Measurements from ENCODE around the gene MTM1. TPM values are rescaled to one million over a fixed set of nuclear protein-coding genes. Genes with fewer than 3 reads are reported as not detected.
A peak's percentile ranks its signal among the peaks of the same experiment; 100 is the strongest.

Gene MTM1
- total and polyA plus RNA-seq, 9 donors: 4.0 to 5.9 (median 4.8) TPM

GRCh38 chrX:150573106-150573505 is 4.7 kb downstream of the MTM1 start:
- H3K9me3 ChIP-seq (replicated peaks; ENCODE audit: control insufficient read depth, low read depth, low read length): peaks cover 2% of the 10 kb centered on the region
- H3K4me1 ChIP-seq (ENCODE audit: control insufficient read depth, insufficient read depth, low read length): no peaks in the 10 kb centered on the region
- no peak for DNase-seq
- no peak overlapping the region for H3K4me3 ChIP-seq (ENCODE audit: low read length)
- no peak overlapping the region for H3K27ac ChIP-seq (ENCODE audit: low read length)
- H3K27me3 ChIP-seq (ENCODE audit: control insufficient read depth, insufficient read depth, low read length): peaks cover 9% of the 10 kb centered on the region
- 71% methylated on average over 1 of the region's 1 CpG for WGBS (ENCODE audit: insufficient coverage)
- H3K36me3 ChIP-seq (ENCODE audit: control insufficient read depth, insufficient read depth, low read length): no peaks in the 10 kb centered on the region

GRCh38 chrX:150573702-150574101 is 5.3 kb downstream of the MTM1 start:
- H3K36me3 ChIP-seq (ENCODE audit: control insufficient read depth, insufficient read depth, low read length): no peaks in the 10 kb centered on the region
- 63% methylated on average over 1 of the region's 4 CpGs for WGBS (ENCODE audit: insufficient coverage)
- no peaks in the 10 kb centered on the region for H3K4me1 ChIP-seq (ENCODE audit: control insufficient read depth, insufficient read depth, low read length)
- peaks cover 9% of the 10 kb centered on the region for H3K27me3 ChIP-seq (ENCODE audit: control insufficient read depth, insufficient read depth, low read length)
- peaks cover 3% of the 10 kb centered on the region for H3K9me3 ChIP-seq (replicated peaks; ENCODE audit: control insufficient read depth, low read depth, low read length)
- no peak for DNase-seq
- H3K27ac ChIP-seq (ENCODE audit: low read length): no peak overlapping the region
- H3K4me3 ChIP-seq (ENCODE audit: low read length): no peak overlapping the region

GRCh38 chrX:150574559-150575418 is 6.4 kb downstream of the MTM1 start:
- Histone ChIP-seq H3K27me3 (ENCODE audit: control insufficient read depth, insufficient read depth, low read length) (peaks cover 9% of the 10 kb centered on the region), H3K9me3 (replicated peaks; ENCODE audit: control insufficient read depth, low read depth, low read length) (peaks cover 3% of the 10 kb centered on the region), H3K27ac (ENCODE audit: low read length) (no peak overlapping the region), H3K36me3 (ENCODE audit: control insufficient read depth, insufficient read depth, low read length) (no peaks in the 10 kb centered on the region), H3K4me3 (ENCODE audit: low read length) (no peak overlapping the region), H3K4me1 (ENCODE audit: control insufficient read depth, insufficient read depth, low read length) (no peaks in the 10 kb centered on the region)
- DNase-seq: no peak
- WGBS (ENCODE audit: insufficient coverage): 52% methylated on average over 8 of the region's 13 CpGs

- Histone ChIP-seq H3K4me1 (ENCODE audit: control insufficient read depth, insufficient read depth, low read length) (no peaks in the 10 kb centered on the region), H3K27ac (ENCODE audit: low read length) (no peak overlapping the region), H3K27me3 (ENCODE audit: control insufficient read depth, insufficient read depth, low read length) (peaks cover 9% of the 10 kb centered on the region), H3K36me3 (ENCODE audit: control insufficient read depth, insufficient read depth, low read length) (no peaks in the 10 kb centered on the region), H3K9me3 (replicated peaks; ENCODE audit: control insufficient read depth, low read depth, low read length) (peaks cover 3% of the 10 kb centered on the region), H3K4me3 (ENCODE audit: low read length) (no peak overlapping the region)
- 70% methylated on average over 4 of the region's 5 CpGs for WGBS (ENCODE audit: insufficient coverage)
- DNase-seq: no peak
Measured at GRCh38 chrX:150575419-150575814, 7.0 kb downstream of the MTM1 start.

GRCh38 chrX:150577174-150577573 is 8.8 kb downstream of the MTM1 start:
- H3K4me1 ChIP-seq (ENCODE audit: control insufficient read depth, insufficient read depth, low read length): no peaks in the 10 kb centered on the region
- no CpG with 5 or more reads among the region's 1 CpG for WGBS (ENCODE audit: insufficient coverage)
- no peak overlapping the region for H3K27ac ChIP-seq (ENCODE audit: low read length)
- no peak for DNase-seq
- H3K9me3 ChIP-seq (replicated peaks; ENCODE audit: control insufficient read depth, low read depth, low read length): peaks cover 3% of the 10 kb centered on the region
- H3K4me3 ChIP-seq (ENCODE audit: low read length): no peak overlapping the region
- H3K27me3 ChIP-seq (ENCODE audit: control insufficient read depth, insufficient read depth, low read length): peaks cover 7% of the 10 kb centered on the region
- no peaks in the 10 kb centered on the region for H3K36me3 ChIP-seq (ENCODE audit: control insufficient read depth, insufficient read depth, low read length)

GRCh38 chrX:150581093-150581775 is 12.8 kb downstream of the MTM1 start:
- no peak overlapping the region for H3K4me3 ChIP-seq (ENCODE audit: low read length)
- H3K27me3 ChIP-seq (ENCODE audit: control insufficient read depth, insufficient read depth, low read length): peaks cover 4% of the 10 kb centered on the region
- DNase-seq: no peak
- no peaks in the 10 kb centered on the region for H3K36me3 ChIP-seq (ENCODE audit: control insufficient read depth, insufficient read depth, low read length)
- H3K27ac ChIP-seq (ENCODE audit: low read length): no peak overlapping the region
- WGBS (ENCODE audit: insufficient coverage): no CpG with 5 or more reads among the region's 4 CpGs
- H3K9me3 ChIP-seq (replicated peaks; ENCODE audit: control insufficient read depth, low read depth, low read length): peaks cover 3% of the 10 kb centered on the region
- H3K4me1 ChIP-seq (ENCODE audit: control insufficient read depth, insufficient read depth, low read length): no peaks in the 10 kb centered on the region

GRCh38 chrX:150582338-150582948 is 14.0 kb downstream of the MTM1 start:
- peaks cover 4% of the 10 kb centered on the region for H3K27me3 ChIP-seq (ENCODE audit: control insufficient read depth, insufficient read depth, low read length)
- H3K27ac ChIP-seq (ENCODE audit: low read length): no peak overlapping the region
- H3K36me3 ChIP-seq (ENCODE audit: control insufficient read depth, insufficient read depth, low read length): no peaks in the 10 kb centered on the region
- no peak overlapping the region for H3K4me3 ChIP-seq (ENCODE audit: low read length)
- no peak for DNase-seq
- H3K9me3 ChIP-seq (replicated peaks; ENCODE audit: control insufficient read depth, low read depth, low read length): peaks cover 3% of the 10 kb centered on the region
- no peaks in the 10 kb centered on the region for H3K4me1 ChIP-seq (ENCODE audit: control insufficient read depth, insufficient read depth, low read length)

GRCh38 chrX:150587585-150588503 is 19.4 kb downstream of the MTM1 start:
- WGBS (ENCODE audit: insufficient coverage): 60% methylated on average over 1 of the region's 8 CpGs
- Histone ChIP-seq H3K27me3 (ENCODE audit: control insufficient read depth, insufficient read depth, low read length) (no peaks in the 10 kb centered on the region), H3K4me1 (ENCODE audit: control insufficient read depth, insufficient read depth, low read length) (no peaks in the 10 kb centered on the region), H3K36me3 (ENCODE audit: control insufficient read depth, insufficient read depth, low read length) (no peaks in the 10 kb centered on the region), H3K27ac (ENCODE audit: low read length) (no peak overlapping the region), H3K9me3 (replicated peaks; ENCODE audit: control insufficient read depth, low read depth, low read length) (no peaks in the 10 kb centered on the region), H3K4me3 (ENCODE audit: low read length) (no peak overlapping the region)
- peak; percentile 22 for DNase-seq

- Histone ChIP-seq H3K4me3 (ENCODE audit: low read length) (no peak overlapping the region), H3K36me3 (ENCODE audit: control insufficient read depth, insufficient read depth, low read length) (no peaks in the 10 kb centered on the region), H3K27ac (ENCODE audit: low read length) (no peak overlapping the region), H3K9me3 (replicated peaks; ENCODE audit: control insufficient read depth, low read depth, low read length) (no peaks in the 10 kb centered on the region), H3K27me3 (ENCODE audit: control insufficient read depth, insufficient read depth, low read length) (no peaks in the 10 kb centered on the region), H3K4me1 (ENCODE audit: control insufficient read depth, insufficient read depth, low read length) (no peaks in the 10 kb centered on the region)
- DNase-seq: no peak
- no CpG with 5 or more reads among the region's 1 CpG for WGBS (ENCODE audit: insufficient coverage)
Measured at GRCh38 chrX:150594584-150594983, 26.2 kb downstream of the MTM1 start.
